Mononuclear cell (primary cell): ENCODE data around the gene MAGEA10. TPM values are rescaled to one million over a fixed set of nuclear protein-coding genes. Genes with fewer than 3 reads are reported as not detected.
"Not testable (repeated sequence)": the region's sequence is repeated elsewhere in the genome, so short reads cannot be mapped to it uniquely, and the experiment has no call there.

Experiments used
- H3K27me3 ChIP-seq: 2 replicates; pipeline ENCODE4 v1.6.0; 2011; ENCODE audit warnings: low read length, control low read depth; ENCODE audit not compliant: insufficient read depth
- H3K4me1 ChIP-seq: 2 replicates; pipeline ENCODE4 v1.5.1; 2011; ENCODE audit warnings: mild to moderate bottlenecking, low read length, control low read depth; ENCODE audit not compliant: insufficient read depth
- H3K4me3 ChIP-seq: 2 replicates; pipeline ENCODE4 v1.5.1; 2011; ENCODE audit warnings: mild to moderate bottlenecking, low read length, moderate library complexity
- H3K9me3 ChIP-seq: 2 replicates; pipeline ENCODE4 v1.5.1; 2011; ENCODE audit warnings: low read depth, mild to moderate bottlenecking, control low read depth, low read length
- total RNA-seq: library from RNA; depleted of rRNA; stranded (reverse); fragments of >200 nt; gene quantifications from one replicate; pipeline ENCODE4 v1.2.3, GENCODE V29; 2012

MAGEA10 gene
- not detected for total RNA-seq

GRCh38 chrX:152138388-152138784 is at the start of gene MAGEA10:
MAGEA10 (minus strand) TSS chrX:152138577; CDS start chrX:152135620, 2,957 bp downstream.
- H3K9me3 ChIP-seq: no peaks in the 10 kb centered on the region
- H3K4me1 ChIP-seq: no peaks in the 10 kb centered on the region
- H3K27me3 ChIP-seq: no peaks in the 10 kb centered on the region
- no peak within 1 kb of the TSS for H3K4me3 ChIP-seq

- Histone ChIP-seq H3K27me3 (no peaks in the 10 kb centered on the region), H3K4me3 (no peak overlapping the region)
Measured at GRCh38 chrX:152177497-152178269, 39.3 kb upstream of the MAGEA10 start.

GRCh38 chrX:152177052-152177451 is 38.7 kb upstream of the MAGEA10 start:
- Histone ChIP-seq H3K4me1 (no peaks in the 10 kb centered on the region), H3K9me3 (no peaks in the 10 kb centered on the region), H3K27me3 (no peaks in the 10 kb centered on the region), H3K4me3 (no peak overlapping the region)

More at GRCh38 chrX:152177497-152178269, 39.3 kb upstream of the MAGEA10 start:
- Histone ChIP-seq H3K9me3 (no peaks in the 10 kb centered on the region), H3K4me1 (no peaks in the 10 kb centered on the region)

- not testable (repeated sequence) for H3K9me3 ChIP-seq, H3K4me3 ChIP-seq
Measured at GRCh38 chrX:152175892-152176291, 37.5 kb upstream of the MAGEA10 start.

GRCh38 chrX:152173923-152174322 is 35.5 kb upstream of the MAGEA10 start:
- H3K4me3 ChIP-seq, H3K9me3 ChIP-seq, H3K4me1 ChIP-seq, H3K27me3 ChIP-seq: not testable (repeated sequence)

More at GRCh38 chrX:152175892-152176291, 37.5 kb upstream of the MAGEA10 start:
- H3K27me3 ChIP-seq, H3K4me1 ChIP-seq: not testable (repeated sequence)

- H3K4me1 ChIP-seq: no peaks in the 10 kb centered on the region
- no peak overlapping the region for H3K4me3 ChIP-seq
- no peaks in the 10 kb centered on the region for H3K9me3 ChIP-seq
- no peaks in the 10 kb centered on the region for H3K27me3 ChIP-seq
Measured at GRCh38 chrX:152170621-152171020, 32.2 kb upstream of the MAGEA10 start.

- H3K4me1 ChIP-seq: no peaks in the 10 kb centered on the region
Measured at GRCh38 chrX:152165033-152165743, 26.8 kb upstream of the MAGEA10 start.

GRCh38 chrX:152157042-152157441 is 18.7 kb upstream of the MAGEA10 start:
- H3K4me1 ChIP-seq: no peaks in the 10 kb centered on the region
- H3K4me3 ChIP-seq: no peak overlapping the region
- H3K27me3 ChIP-seq: no peaks in the 10 kb centered on the region
- no peaks in the 10 kb centered on the region for H3K9me3 ChIP-seq

More at GRCh38 chrX:152165033-152165743, 26.8 kb upstream of the MAGEA10 start:
- no peaks in the 10 kb centered on the region for H3K27me3 ChIP-seq
- H3K9me3 ChIP-seq: no peaks in the 10 kb centered on the region
- no peak overlapping the region for H3K4me3 ChIP-seq

- H3K4me1 ChIP-seq: no peaks in the 10 kb centered on the region
- no peaks in the 10 kb centered on the region for H3K9me3 ChIP-seq
- no peak overlapping the region for H3K4me3 ChIP-seq
- H3K27me3 ChIP-seq: no peaks in the 10 kb centered on the region
Measured at GRCh38 chrX:152155766-152156310, 17.5 kb upstream of the MAGEA10 start.

- no peaks in the 10 kb centered on the region for H3K9me3 ChIP-seq
- no peaks in the 10 kb centered on the region for H3K27me3 ChIP-seq
- H3K4me3 ChIP-seq: no peak overlapping the region
- no peaks in the 10 kb centered on the region for H3K4me1 ChIP-seq
Measured at GRCh38 chrX:152154050-152154449, 15.7 kb upstream of the MAGEA10 start.

GRCh38 chrX:152151256-152151655 is 12.9 kb upstream of the MAGEA10 start:
- Histone ChIP-seq H3K9me3 (no peaks in the 10 kb centered on the region), H3K4me3 (no peak overlapping the region), H3K27me3 (no peaks in the 10 kb centered on the region), H3K4me1 (no peaks in the 10 kb centered on the region)

- Histone ChIP-seq H3K4me1 (no peaks in the 10 kb centered on the region), H3K4me3 (no peak overlapping the region), H3K9me3 (no peaks in the 10 kb centered on the region), H3K27me3 (no peaks in the 10 kb centered on the region)
Measured at GRCh38 chrX:152149648-152150047, 11.3 kb upstream of the MAGEA10 start.

- no peaks in the 10 kb centered on the region for H3K27me3 ChIP-seq
- no peaks in the 10 kb centered on the region for H3K4me1 ChIP-seq
- H3K9me3 ChIP-seq: no peaks in the 10 kb centered on the region
- H3K4me3 ChIP-seq: no peak overlapping the region
Measured at GRCh38 chrX:152139589-152139988, 1.2 kb upstream of the MAGEA10 start.

- H3K9me3 ChIP-seq: no peaks in the 10 kb centered on the region
- H3K4me3 ChIP-seq: no peak overlapping the region
- no peaks in the 10 kb centered on the region for H3K4me1 ChIP-seq
- H3K27me3 ChIP-seq: no peaks in the 10 kb centered on the region
Measured at GRCh38 chrX:152137771-152138387, 498 bp downstream of the MAGEA10 start.

GRCh38 chrX:152136312-152136711 is 2.1 kb downstream of the MAGEA10 start:
- Histone ChIP-seq H3K4me1 (no peaks in the 10 kb centered on the region), H3K27me3 (no peaks in the 10 kb centered on the region), H3K9me3 (no peaks in the 10 kb centered on the region), H3K4me3 (no peak overlapping the region)
